GM03348 (cell line): ENCODE data around the gene TARS1.
"Not testable (repeated sequence)": the region's sequence is repeated elsewhere in the genome, so short reads cannot be mapped to it uniquely, and the experiment has no call there.

Source experiments
- DNase-seq: peaks from one replicate; pipeline ENCODE4 v3.0.0; 2012; ENCODE audit warnings: low spot score

TARS1 gene

GRCh38 chr5:33488558-33489355, 48.0 kb downstream of the TARS1 start:
- no peak for DNase-seq

- DNase-seq, result no peak
These were observed 48.8 kb downstream of the TARS1 start for GRCh38 chr5:33489481-33490067.

- DNase-seq, result no peak
These were observed 49.4 kb downstream of the TARS1 start for GRCh38 chr5:33490071-33490665.

GRCh38 chr5:33491941-33492340, 51.2 kb downstream of the TARS1 start:
- no peak for DNase-seq

- DNase-seq, result peak; percentile 14
These were observed 53.7 kb downstream of the TARS1 start for GRCh38 chr5:33494466-33494865.

GRCh38 chr5:33501260-33501659, 60.5 kb downstream of the TARS1 start:
- DNase-seq, result no peak

GRCh38 chr5:33501899-33502298, 61.1 kb downstream of the TARS1 start:
- no peak for DNase-seq

GRCh38 chr5:33504570-33504969, 63.8 kb downstream of the TARS1 start:
- no peak for DNase-seq

- DNase-seq, result no peak
These were observed 66.7 kb downstream of the TARS1 start for GRCh38 chr5:33507426-33507825.

- DNase-seq, result no peak
These were observed 68.3 kb downstream of the TARS1 start for GRCh38 chr5:33509036-33509435.

GRCh38 chr5:33513462-33514185, 72.9 kb downstream of the TARS1 start:
- DNase-seq, result peak; percentile 62

- not testable (repeated sequence) for DNase-seq
These were observed 74.6 kb downstream of the TARS1 start for GRCh38 chr5:33515366-33515765.

- DNase-seq, result no peak
These were observed 75.7 kb downstream of the TARS1 start for GRCh38 chr5:33516421-33516820.
